ENCODE results near the gene WWC2.
"Not testable (repeated sequence)": the region's sequence is repeated elsewhere in the genome, so short reads cannot be mapped to it uniquely, and the experiment has no call there.

The WWC2 gene

DNA sequence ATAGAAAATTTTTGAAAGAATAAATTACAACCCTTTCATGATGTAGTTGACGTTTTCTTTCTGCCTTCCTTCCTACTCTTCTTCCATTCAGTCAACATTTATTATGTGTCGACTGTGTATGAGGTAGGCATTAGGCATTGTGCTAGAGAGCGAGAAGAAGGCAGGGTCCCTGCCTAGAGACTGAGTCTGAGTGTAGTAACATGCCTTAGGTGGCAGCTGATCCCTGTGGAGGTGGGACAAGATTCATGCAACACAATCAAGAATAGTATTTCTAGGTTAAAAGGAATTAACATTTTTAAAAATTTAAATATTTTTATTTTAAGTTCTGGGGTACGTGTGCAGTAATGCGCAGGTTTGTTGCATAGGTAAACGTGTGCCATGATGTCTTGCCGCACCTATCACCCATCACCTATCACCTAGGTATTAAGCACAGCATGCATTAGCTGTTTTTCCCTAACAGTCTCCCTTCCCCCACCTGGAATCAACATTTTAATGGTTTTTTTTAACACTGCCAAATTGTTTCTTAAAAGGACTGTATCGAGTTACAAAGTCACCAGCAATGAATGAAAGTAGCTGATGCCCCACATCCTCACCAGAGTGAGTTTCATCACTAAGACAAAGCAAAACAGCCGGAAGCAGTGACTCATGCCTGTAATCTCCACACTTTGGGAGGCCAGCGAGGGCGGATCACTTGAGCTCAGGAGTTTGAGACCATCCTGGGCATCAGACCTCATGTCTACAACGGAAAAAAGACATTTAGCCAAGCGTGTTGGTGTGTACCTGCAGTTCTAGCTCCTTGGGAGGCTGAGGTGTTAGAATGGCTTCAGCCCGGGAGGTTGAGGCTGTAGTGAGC is 84.0 kb downstream of the WWC2 start:
- Mint-ChIP-seq H3K4me3 (no peak overlapping the region), H3K9me3 (ENCODE audit: low read depth) (peaks cover 6% of the 10 kb centered on the region), H3K27ac (no peak overlapping the region), H3K27me3 (peaks cover 8% of the 10 kb centered on the region), H3K4me1 (ENCODE audit: low read depth) (peaks cover 20% of the 10 kb centered on the region), H3K36me3 (peaks cover 6% of the 10 kb centered on the region)

DNA sequence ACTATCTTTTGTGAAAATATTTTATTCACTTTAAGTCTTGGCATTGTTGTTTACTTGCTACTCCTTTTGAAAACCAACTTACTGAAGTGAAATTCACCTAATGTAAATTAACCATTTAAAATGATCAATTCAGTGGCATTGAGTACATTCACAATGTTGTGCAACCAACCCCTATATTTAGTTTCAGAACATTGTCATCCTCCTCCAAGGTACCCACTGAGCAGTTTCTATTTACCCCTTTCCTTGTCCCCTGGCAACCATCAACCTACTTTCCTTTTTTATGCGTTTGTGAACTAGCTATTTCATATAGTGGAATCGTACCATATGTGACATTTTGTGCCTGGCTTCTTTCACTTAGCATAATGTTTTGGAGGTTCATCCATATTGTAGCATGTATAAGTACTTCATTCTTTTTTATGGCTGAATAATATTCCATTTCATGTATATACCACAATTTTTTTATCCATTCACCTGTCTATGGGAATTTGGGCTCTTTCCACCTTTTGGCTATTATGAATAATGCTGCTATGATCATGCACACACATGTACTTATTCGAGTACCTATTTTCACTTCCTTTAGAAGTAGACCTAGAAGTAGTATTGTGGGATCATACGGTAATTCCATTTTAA is 85.0 kb downstream of the WWC2 start:
- Mint-ChIP-seq H3K4me1 (ENCODE audit: low read depth) (peaks cover 15% of the 10 kb centered on the region), H3K27me3 (peaks cover 10% of the 10 kb centered on the region), H3K27ac (no peak overlapping the region), H3K4me3 (no peak overlapping the region), H3K36me3 (peaks cover 6% of the 10 kb centered on the region), H3K9me3 (ENCODE audit: low read depth) (peaks cover 6% of the 10 kb centered on the region)

DNA sequence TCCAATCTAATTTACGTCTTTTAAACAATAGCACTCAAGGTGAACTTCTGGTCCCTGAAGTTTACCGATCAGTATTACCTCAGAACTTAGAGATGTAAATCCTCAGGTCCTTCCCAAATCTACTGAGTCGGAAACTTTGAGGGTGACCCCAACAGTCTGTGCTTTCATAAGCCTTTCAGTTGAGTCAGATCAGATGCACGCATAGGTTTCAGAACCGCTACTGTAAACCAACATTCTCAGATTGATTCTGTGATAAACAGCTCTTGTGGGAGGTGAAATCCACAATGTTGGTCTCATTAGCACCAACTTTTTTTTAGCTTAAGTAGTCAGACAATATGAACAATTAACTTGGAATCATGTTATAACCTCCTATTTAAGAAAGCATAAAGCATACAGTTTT is 86.0 kb downstream of the WWC2 start:
- H3K36me3 Mint-ChIP-seq = peaks cover 6% of the 10 kb centered on the region
- H3K27me3 Mint-ChIP-seq = peaks cover 10% of the 10 kb centered on the region
- peaks cover 6% of the 10 kb centered on the region for H3K9me3 Mint-ChIP-seq (ENCODE audit: low read depth)
- no peak overlapping the region for H3K4me3 Mint-ChIP-seq
- no peak overlapping the region for H3K27ac Mint-ChIP-seq
- peaks cover 12% of the 10 kb centered on the region for H3K4me1 Mint-ChIP-seq (ENCODE audit: low read depth)

DNA sequence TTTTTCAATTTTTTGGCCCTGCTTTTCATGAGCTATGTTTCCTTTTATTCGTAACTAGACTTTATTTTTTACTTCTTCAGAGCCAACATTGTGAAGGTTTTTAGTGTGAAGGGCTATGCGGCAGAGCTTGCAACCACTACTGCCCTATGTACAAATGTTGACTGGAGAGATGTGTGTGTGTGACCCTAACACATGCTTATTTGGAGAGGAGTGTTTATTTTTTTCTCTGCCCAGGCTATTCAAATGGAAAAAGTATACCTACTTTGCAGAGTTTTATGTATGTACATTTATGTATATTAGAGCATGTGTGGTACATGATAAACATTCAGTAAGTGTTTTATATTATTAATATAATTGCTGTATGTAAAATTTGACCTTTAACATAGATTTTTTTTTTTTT is 86.5 kb downstream of the WWC2 start:
- H3K27ac Mint-ChIP-seq = no peak overlapping the region
- H3K9me3 Mint-ChIP-seq (ENCODE audit: low read depth) = peaks cover 6% of the 10 kb centered on the region
- H3K27me3 Mint-ChIP-seq = peaks cover 10% of the 10 kb centered on the region
- H3K4me3 Mint-ChIP-seq = no peak overlapping the region
- H3K36me3 Mint-ChIP-seq = peaks cover 6% of the 10 kb centered on the region
- peaks cover 9% of the 10 kb centered on the region for H3K4me1 Mint-ChIP-seq (ENCODE audit: low read depth)

DNA sequence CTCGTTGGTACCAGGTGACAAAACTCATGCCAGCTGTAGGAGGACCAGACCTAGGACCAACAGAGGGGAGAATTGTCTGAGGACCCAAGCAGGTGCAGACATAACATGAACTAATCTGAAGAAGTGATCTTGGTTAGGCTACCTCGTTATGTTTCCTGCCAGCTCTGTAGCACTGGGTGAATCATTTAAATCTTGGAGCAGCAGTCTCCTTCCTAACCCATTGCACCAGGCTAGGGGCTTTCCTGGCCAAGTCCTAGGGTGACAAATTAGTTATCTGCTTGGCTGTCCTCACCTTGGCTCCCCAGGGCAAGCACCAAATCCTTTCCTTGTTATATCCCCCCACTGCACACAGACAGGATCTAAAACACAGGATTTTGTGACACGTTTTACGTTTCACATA is 87.8 kb downstream of the WWC2 start:
- peaks cover 10% of the 10 kb centered on the region for H3K27me3 Mint-ChIP-seq
- no peak overlapping the region for H3K27ac Mint-ChIP-seq
- peaks cover 6% of the 10 kb centered on the region for H3K36me3 Mint-ChIP-seq
- H3K4me3 Mint-ChIP-seq = no peak overlapping the region
- H3K4me1 Mint-ChIP-seq (ENCODE audit: low read depth) = peaks cover 7% of the 10 kb centered on the region
- H3K9me3 Mint-ChIP-seq (ENCODE audit: low read depth) = peaks cover 6% of the 10 kb centered on the region

- H3K27me3 Mint-ChIP-seq = peaks cover 8% of the 10 kb centered on the region
- no peaks in the 10 kb centered on the region for H3K9me3 Mint-ChIP-seq (ENCODE audit: low read depth)
- no peak overlapping the region for H3K27ac Mint-ChIP-seq
- no peak overlapping the region for H3K4me3 Mint-ChIP-seq
- peaks cover 3% of the 10 kb centered on the region for H3K36me3 Mint-ChIP-seq
- no peaks in the 10 kb centered on the region for H3K4me1 Mint-ChIP-seq (ENCODE audit: low read depth)
Observed at GRCh38 chr4:183190900-183191527, 92.0 kb downstream of the WWC2 start.

DNA sequence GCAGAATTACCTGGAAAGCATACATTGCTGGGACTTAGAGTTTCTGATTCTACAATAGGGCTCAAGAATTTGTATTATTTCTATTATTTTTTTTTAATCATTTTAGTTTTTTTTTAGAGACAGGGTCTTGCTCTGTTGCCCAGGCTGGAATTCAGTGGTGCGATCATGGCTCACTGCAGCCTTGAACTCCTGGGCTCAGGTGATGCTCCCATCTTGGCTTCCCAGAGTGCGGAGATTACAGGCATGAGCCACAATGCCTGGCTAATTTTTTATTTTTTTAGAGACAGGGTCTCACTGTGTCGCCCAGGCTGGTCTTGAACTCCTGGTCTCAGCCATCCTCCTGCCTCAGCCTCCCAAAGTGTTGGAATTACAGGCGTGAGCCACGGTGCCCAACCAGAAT is 92.6 kb downstream of the WWC2 start:
- H3K27ac Mint-ChIP-seq = no peak overlapping the region
- H3K4me3 Mint-ChIP-seq = no peak overlapping the region
- peaks cover 3% of the 10 kb centered on the region for H3K27me3 Mint-ChIP-seq
- H3K36me3 Mint-ChIP-seq = no peaks in the 10 kb centered on the region
- no peaks in the 10 kb centered on the region for H3K9me3 Mint-ChIP-seq (ENCODE audit: low read depth)
- H3K4me1 Mint-ChIP-seq (ENCODE audit: low read depth) = no peaks in the 10 kb centered on the region

GRCh38 chr4:183192571-183192970 is 93.5 kb downstream of the WWC2 start:
- H3K27ac Mint-ChIP-seq = no peak overlapping the region
- H3K27me3 Mint-ChIP-seq = peaks cover 2% of the 10 kb centered on the region
- no peaks in the 10 kb centered on the region for H3K9me3 Mint-ChIP-seq (ENCODE audit: low read depth)
- H3K4me3 Mint-ChIP-seq = no peak overlapping the region
- H3K4me1 Mint-ChIP-seq (ENCODE audit: low read depth) = no peaks in the 10 kb centered on the region
- no peaks in the 10 kb centered on the region for H3K36me3 Mint-ChIP-seq

GRCh38 chr4:183193730-183194338 is 94.8 kb downstream of the WWC2 start:
- not testable (repeated sequence) for H3K36me3 Mint-ChIP-seq; H3K4me3 Mint-ChIP-seq; H3K27ac Mint-ChIP-seq; H3K27me3 Mint-ChIP-seq; H3K4me1 Mint-ChIP-seq (ENCODE audit: low read depth); H3K9me3 Mint-ChIP-seq (ENCODE audit: low read depth)

DNA sequence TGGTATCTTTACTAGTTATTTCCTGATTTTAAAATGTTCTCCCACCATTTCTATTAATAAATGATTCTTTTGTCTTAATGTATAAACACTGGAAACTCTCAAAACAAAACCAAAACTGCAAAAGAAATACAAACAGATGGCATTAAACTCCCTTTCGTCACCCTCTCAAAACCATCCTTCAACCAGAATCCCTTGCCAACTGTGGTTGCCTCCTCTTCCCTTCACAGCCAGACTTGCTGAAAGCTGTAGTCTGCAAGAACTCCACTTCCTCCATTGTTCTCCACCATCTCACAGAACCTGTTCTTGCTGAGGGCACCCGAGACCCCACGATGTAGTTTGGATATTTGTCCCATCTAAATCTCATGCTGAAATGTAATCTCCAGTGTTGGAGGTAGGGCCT is 96.5 kb downstream of the WWC2 start:
- H3K9me3 Mint-ChIP-seq (ENCODE audit: low read depth) = no peaks in the 10 kb centered on the region

GRCh38 chr4:183197140-183197539 is 98.1 kb downstream of the WWC2 start:
- H3K27me3 Mint-ChIP-seq = no peaks in the 10 kb centered on the region
- no peaks in the 10 kb centered on the region for H3K9me3 Mint-ChIP-seq (ENCODE audit: low read depth)
- H3K36me3 Mint-ChIP-seq = no peaks in the 10 kb centered on the region

More for the DNA sequence above, 96.5 kb downstream of the WWC2 start:
- Mint-ChIP-seq H3K36me3 (no peaks in the 10 kb centered on the region), H3K4me1 (ENCODE audit: low read depth) (no peaks in the 10 kb centered on the region), H3K27ac (no peak overlapping the region), H3K4me3 (no peak overlapping the region), H3K27me3 (no peaks in the 10 kb centered on the region)

GRCh38 chr4:183200453-183200852 is 101.4 kb downstream of the WWC2 start:
- H3K9me3 Mint-ChIP-seq (ENCODE audit: low read depth) = no peaks in the 10 kb centered on the region
- H3K27ac Mint-ChIP-seq = no peak overlapping the region
- H3K27me3 Mint-ChIP-seq = no peaks in the 10 kb centered on the region

More at GRCh38 chr4:183197140-183197539, 98.1 kb downstream of the WWC2 start:
- Mint-ChIP-seq H3K4me1 (ENCODE audit: low read depth) (no peaks in the 10 kb centered on the region), H3K27ac (no peak overlapping the region), H3K4me3 (no peak overlapping the region)

GRCh38 chr4:183201331-183201730 is 102.3 kb downstream of the WWC2 start:
- Mint-ChIP-seq H3K4me3 (no peak overlapping the region), H3K4me1 (ENCODE audit: low read depth) (no peaks in the 10 kb centered on the region), H3K27ac (no peak overlapping the region), H3K27me3 (no peaks in the 10 kb centered on the region), H3K9me3 (ENCODE audit: low read depth) (no peaks in the 10 kb centered on the region), H3K36me3 (no peaks in the 10 kb centered on the region)

More at GRCh38 chr4:183200453-183200852, 101.4 kb downstream of the WWC2 start:
- Mint-ChIP-seq H3K36me3 (no peaks in the 10 kb centered on the region), H3K4me3 (no peak overlapping the region), H3K4me1 (ENCODE audit: low read depth) (no peaks in the 10 kb centered on the region)

- no peaks in the 10 kb centered on the region for H3K36me3 Mint-ChIP-seq
- H3K4me1 Mint-ChIP-seq (ENCODE audit: low read depth) = no peaks in the 10 kb centered on the region
- no peak overlapping the region for H3K27ac Mint-ChIP-seq
- no peak overlapping the region for H3K4me3 Mint-ChIP-seq
- H3K27me3 Mint-ChIP-seq = no peaks in the 10 kb centered on the region
- no peaks in the 10 kb centered on the region for H3K9me3 Mint-ChIP-seq (ENCODE audit: low read depth)
Observed at GRCh38 chr4:183202523-183202922, 103.5 kb downstream of the WWC2 start.

DNA sequence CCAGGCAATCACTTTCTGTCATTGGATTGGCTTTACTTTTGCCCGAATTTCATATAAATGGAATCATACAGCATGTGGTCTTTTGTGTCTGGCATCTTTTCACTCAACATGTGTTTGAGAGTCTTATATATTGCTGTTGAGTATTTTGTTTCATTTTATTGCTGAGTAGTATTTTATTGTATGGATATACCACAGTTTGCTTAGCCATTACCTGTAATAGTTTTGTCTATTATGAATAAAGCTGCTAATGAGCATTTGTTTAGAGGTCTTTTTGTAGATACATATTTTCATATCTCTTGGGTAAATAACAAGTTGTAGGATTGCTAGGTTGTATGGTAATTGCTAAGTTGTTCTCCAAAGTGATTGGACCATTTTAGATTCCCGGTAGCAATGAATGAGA is 105.7 kb downstream of the WWC2 start:
- Mint-ChIP-seq H3K36me3 (no peaks in the 10 kb centered on the region), H3K27ac (no peak overlapping the region), H3K4me1 (ENCODE audit: low read depth) (no peaks in the 10 kb centered on the region), H3K4me3 (no peak overlapping the region), H3K9me3 (ENCODE audit: low read depth) (no peaks in the 10 kb centered on the region), H3K27me3 (no peaks in the 10 kb centered on the region)
